HG03066 (cell line): Measurements from ENCODE around the gene MKS1.
A peak's percentile ranks its signal among the peaks of the same experiment; 100 is the strongest.

Source experiments
- ATAC-seq: cut with Tn5 transposase; IDR thresholded peaks from one replicate; pipeline ENCODE4 v1.9.1; 2021; ENCODE audit warnings: low read depth; ENCODE audit not compliant: unreplicated experiment

The MKS1 gene

GRCh38 chr17:58245428-58246103, 26.5 kb upstream of the MKS1 start:
- ATAC-seq: no peak

- no peak for ATAC-seq
These were observed 25.9 kb upstream of the MKS1 start for GRCh38 chr17:58244963-58245362.

- no peak for ATAC-seq
These were observed 23.2 kb upstream of the MKS1 start for GRCh38 chr17:58242171-58242784.

- no peak for ATAC-seq
These were observed 20.9 kb upstream of the MKS1 start for GRCh38 chr17:58239987-58240386.

GRCh38 chr17:58238147-58238634, 19.1 kb upstream of the MKS1 start, which contains the start of gene LPO:
Gene LPO (plus strand): TSS chr17:58238584. CDS start chr17:58242980, 4,396 bp downstream.
- no peak for ATAC-seq

- ATAC-seq: no peak
These were observed 17.3 kb upstream of the MKS1 start for GRCh38 chr17:58236394-58236793.

GRCh38 chr17:58235821-58236220, 16.8 kb upstream of the MKS1 start:
- ATAC-seq: no peak

- no peak for ATAC-seq
These were observed 15.5 kb upstream of the MKS1 start for GRCh38 chr17:58234512-58234911.

- peak; percentile 61 for ATAC-seq
These were observed 14.5 kb upstream of the MKS1 start for GRCh38 chr17:58233543-58233942.

GRCh38 chr17:58232707-58233156, 13.7 kb upstream of the MKS1 start:
- peak; percentile 80 for ATAC-seq

GRCh38 chr17:58231641-58232040, 12.6 kb upstream of the MKS1 start:
- ATAC-seq: no peak

- no peak for ATAC-seq
These were observed 10.8 kb upstream of the MKS1 start for GRCh38 chr17:58229881-58230280.

GRCh38 chr17:58229384-58229783, 10.3 kb upstream of the MKS1 start:
- no peak for ATAC-seq

- ATAC-seq: no peak
These were observed 9.6 kb upstream of the MKS1 start for GRCh38 chr17:58228679-58229078.

GRCh38 chr17:58227733-58228132, 8.7 kb upstream of the MKS1 start:
- no peak for ATAC-seq

- ATAC-seq: no peak
These were observed 5.3 kb upstream of the MKS1 start for GRCh38 chr17:58224315-58224714.

GRCh38 chr17:58219789-58220183, 731 bp upstream of the MKS1 start:
- no peak for ATAC-seq

GRCh38 chr17:58217766-58218165, 1.3 kb downstream of the MKS1 start:
- ATAC-seq: no peak

GRCh38 chr17:58215685-58216084, 3.4 kb downstream of the MKS1 start:
- ATAC-seq: no peak

GRCh38 chr17:58210922-58211321, 8.1 kb downstream of the MKS1 start:
- ATAC-seq: no peak

- no peak for ATAC-seq
These were observed 10.7 kb downstream of the MKS1 start for GRCh38 chr17:58208344-58208743.

GRCh38 chr17:58207451-58207850, 11.6 kb downstream of the MKS1 start:
- ATAC-seq: no peak
